Ovary (tissue), 3 donors: ENCODE data around the gene ANKRD39.

Experiments used
- POLR2A ChIP-seq: fragments of 450-650 bp; IDR thresholded peaks from one replicate; pipeline ENCODE4 v1.6.1; 2017; ENCODE audit warnings: antibody characterized with exemption, mild to moderate bottlenecking, moderate library complexity
- TF ChIP-seq, protein P1 (sequence below), 3 donors: fragments of 450-650 bp in 2 of 3; fragments of 200-600 bp in 1 of 3; IDR thresholded peaks; one replicate each; pipeline versions ENCODE4 v1.5.1 to v1.8.0; 2016 to 2022; ENCODE audit warnings: antibody characterized with exemption in 3 of 3, mild to moderate bottlenecking in 1 of 3
- donor health status: DM: no; HTN: no; CAD: no.

DNA sequence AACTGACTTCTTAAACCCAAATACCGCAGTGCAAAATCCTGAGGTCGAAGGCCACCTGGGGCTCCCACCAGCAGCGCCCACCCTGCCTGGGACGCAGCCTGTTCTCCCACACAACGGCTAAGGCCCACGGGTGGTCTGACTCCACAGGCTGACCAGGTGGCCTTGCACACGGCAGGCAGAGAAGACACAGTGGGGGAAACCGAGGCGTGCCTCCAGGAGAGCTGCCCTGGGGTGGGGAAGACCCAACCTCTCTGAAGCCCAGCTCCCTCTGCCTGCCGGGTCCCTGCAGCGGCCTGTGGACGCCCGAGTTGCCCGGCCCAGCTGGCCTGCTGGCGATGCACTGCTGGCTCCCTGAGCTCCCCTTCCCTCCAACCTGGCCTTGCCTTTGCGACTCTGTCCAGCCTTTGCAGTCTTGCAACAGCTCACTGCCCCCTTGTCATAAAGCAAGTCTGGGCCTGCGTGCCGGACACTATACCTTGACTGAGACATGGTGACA is 21.8 kb upstream of the ANKRD39 start:
- TF ChIP-seq, protein P1, sequence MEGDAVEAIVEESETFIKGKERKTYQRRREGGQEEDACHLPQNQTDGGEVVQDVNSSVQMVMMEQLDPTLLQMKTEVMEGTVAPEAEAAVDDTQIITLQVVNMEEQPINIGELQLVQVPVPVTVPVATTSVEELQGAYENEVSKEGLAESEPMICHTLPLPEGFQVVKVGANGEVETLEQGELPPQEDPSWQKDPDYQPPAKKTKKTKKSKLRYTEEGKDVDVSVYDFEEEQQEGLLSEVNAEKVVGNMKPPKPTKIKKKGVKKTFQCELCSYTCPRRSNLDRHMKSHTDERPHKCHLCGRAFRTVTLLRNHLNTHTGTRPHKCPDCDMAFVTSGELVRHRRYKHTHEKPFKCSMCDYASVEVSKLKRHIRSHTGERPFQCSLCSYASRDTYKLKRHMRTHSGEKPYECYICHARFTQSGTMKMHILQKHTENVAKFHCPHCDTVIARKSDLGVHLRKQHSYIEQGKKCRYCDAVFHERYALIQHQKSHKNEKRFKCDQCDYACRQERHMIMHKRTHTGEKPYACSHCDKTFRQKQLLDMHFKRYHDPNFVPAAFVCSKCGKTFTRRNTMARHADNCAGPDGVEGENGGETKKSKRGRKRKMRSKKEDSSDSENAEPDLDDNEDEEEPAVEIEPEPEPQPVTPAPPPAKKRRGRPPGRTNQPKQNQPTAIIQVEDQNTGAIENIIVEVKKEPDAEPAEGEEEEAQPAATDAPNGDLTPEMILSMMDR (IDR thresholded peaks at IDR 0.05), result no peak
- no peak for TF ChIP-seq POLR2A
